ACC112 (cell line): Measurements from ENCODE around the gene BIRC5.

Source experiments
- H2AFZ ChIP-seq: fragments of 200-600 bp; sonication (generic); one replicate; pipeline ENCODE4 v1.6.0; 2017; ENCODE audit warnings: antibody characterized with exemption, low read length; ENCODE audit not compliant: unreplicated experiment
- H3K27ac ChIP-seq: fragments of 200-600 bp; sonication (generic); 2 replicates; pipeline ENCODE4 v1.5.1; 2014; ENCODE audit warnings: low read depth, mild to moderate bottlenecking, antibody characterized with exemption, low read length, moderate library complexity
- H3K27me3 ChIP-seq: fragments of 200-600 bp; sonication (generic); 2 replicates; pipeline ENCODE4 v1.6.1; 2014; ENCODE audit warnings: mild to moderate bottlenecking, antibody characterized with exemption, low read length, moderate library complexity, mixed read lengths; ENCODE audit not compliant: insufficient read depth
- H3K36me3 ChIP-seq: fragments of 200-600 bp; sonication (generic); 2 replicates; pipeline ENCODE4 v1.6.1; 2016; ENCODE audit warnings: mild to moderate bottlenecking, antibody characterized with exemption, low read length, moderate library complexity, mixed read lengths; ENCODE audit not compliant: insufficient read depth
- H3K4me1 ChIP-seq: fragments of 200-600 bp; sonication (generic); one replicate; pipeline ENCODE4 v1.6.1; 2016; ENCODE audit warnings: low read length, mixed read lengths; ENCODE audit not compliant: insufficient read depth, unreplicated experiment, control insufficient read depth
- H3K4me3 ChIP-seq: fragments of 200-600 bp; sonication (generic); 2 replicates; pipeline ENCODE4 v1.5.1; 2014; ENCODE audit warnings: mild to moderate bottlenecking, low read depth, low read length
- H3K79me2 ChIP-seq: fragments of 200-600 bp; sonication (generic); one replicate; pipeline ENCODE4 v1.6.0; 2016; ENCODE audit warnings: low read length; ENCODE audit not compliant: control insufficient read depth, unreplicated experiment, insufficient read depth

The BIRC5 gene

DNA sequence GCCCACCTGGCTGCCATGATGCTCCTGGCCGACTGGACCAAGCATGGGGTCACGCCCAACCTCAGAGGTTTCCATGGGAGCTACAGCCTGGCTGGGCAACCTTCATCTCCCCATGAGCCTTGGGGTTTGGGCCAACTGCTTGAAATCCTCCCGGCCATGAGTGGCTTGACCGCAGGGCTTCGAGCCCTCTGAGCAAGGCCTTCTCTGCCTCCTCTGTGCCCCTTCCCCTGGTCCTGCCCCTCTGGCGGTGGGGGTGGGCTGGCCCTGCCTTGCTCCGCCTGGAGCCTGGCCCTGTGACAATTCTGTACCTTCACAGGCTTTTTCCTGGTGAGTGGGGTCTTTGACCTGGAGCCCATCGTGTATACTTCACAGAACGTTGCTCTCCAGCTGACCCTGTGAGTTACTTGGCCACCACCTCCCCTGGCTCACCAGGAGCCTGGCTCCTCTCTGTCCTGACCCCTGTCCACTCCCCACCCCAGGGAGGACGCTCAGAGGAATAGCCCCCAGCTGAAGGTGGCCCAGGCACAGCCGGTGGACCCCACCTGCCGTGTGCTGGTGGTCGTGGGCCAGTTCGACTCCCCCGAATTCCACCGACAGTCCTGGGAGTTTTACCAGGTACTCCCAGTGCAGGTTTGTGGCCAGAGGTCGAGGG is 8.8 kb upstream of the BIRC5 start:
- no peak overlapping the region for H2AFZ ChIP-seq

DNA sequence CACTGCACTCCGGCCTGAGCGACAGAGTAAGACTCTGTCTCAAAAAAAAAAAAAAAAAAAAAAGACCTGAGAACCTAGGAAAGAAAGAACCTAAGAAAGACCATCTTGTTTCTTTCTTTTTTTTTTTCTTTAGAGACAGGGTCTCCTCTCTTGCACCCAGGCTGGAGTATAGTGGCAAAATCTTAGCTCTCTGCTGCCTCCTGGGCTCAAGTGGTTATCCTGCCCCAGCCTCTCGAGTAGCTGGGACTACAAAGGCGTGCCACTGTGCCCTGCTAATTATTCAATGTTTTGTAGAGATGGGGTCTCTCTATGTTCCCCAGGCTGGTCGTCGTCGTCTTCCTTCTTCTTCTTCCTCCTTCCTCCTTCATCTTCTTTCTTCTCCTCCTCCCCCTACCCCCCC is 7.8 kb upstream of the BIRC5 start:
- Histone ChIP-seq H3K36me3 (no peaks in the 10 kb centered on the region), H3K27ac (no peak overlapping the region), H3K4me1 (no peaks in the 10 kb centered on the region), H3K79me2 (no peaks in the 10 kb centered on the region), H3K4me3 (no peak overlapping the region), H3K27me3 (no peaks in the 10 kb centered on the region), H2AFZ (no peak overlapping the region)

More for the DNA sequence above, 8.8 kb upstream of the BIRC5 start:
- Histone ChIP-seq H3K27me3 (no peaks in the 10 kb centered on the region), H3K4me1 (no peaks in the 10 kb centered on the region), H3K79me2 (peaks cover 4% of the 10 kb centered on the region), H3K27ac (no peak overlapping the region), H3K36me3 (no peaks in the 10 kb centered on the region), H3K4me3 (no peak overlapping the region)

DNA sequence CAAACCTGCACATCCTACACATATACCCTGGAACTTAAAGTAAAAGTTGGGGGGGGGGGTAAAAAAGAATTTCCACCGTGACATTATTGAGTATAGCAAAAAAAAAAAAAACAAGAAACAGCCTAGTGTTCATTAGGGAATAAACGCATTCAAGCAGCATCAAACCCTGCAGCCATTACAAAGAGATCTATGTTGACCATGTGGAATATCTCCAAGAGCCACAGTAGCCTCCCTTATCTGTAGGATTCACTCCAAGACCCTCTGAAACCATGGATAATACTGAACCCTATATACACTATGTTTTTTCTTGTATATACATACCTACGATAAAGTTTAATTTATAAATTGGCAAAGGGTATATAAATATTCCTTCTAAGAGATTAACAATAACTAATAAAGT is 5.6 kb upstream of the BIRC5 start:
- Histone ChIP-seq H3K36me3 (no peaks in the 10 kb centered on the region), H3K27ac (no peak overlapping the region), H3K4me3 (no peak overlapping the region), H3K4me1 (no peaks in the 10 kb centered on the region), H3K79me2 (no peaks in the 10 kb centered on the region), H2AFZ (no peak overlapping the region), H3K27me3 (no peaks in the 10 kb centered on the region)

DNA sequence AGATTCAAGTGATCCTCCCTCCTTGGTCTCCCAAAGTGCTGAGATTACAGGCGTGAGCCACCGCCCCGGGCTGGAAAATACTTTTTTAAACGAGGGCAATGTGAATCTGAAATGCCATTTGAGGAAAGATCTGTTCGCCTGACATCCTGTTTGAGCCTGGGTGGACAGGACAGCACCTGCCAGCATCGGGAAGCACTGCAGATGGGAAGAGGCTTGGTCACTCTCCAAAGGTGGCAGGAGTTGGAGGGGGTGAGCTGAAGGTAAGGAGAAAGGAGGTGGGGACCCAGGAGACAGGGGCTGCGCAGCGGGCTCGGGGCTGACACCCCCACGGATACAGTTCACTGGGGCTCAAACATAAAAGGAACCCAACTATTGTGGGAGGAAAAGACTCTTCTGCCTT is 3.9 kb upstream of the BIRC5 start:
- no peaks in the 10 kb centered on the region for H3K27me3 ChIP-seq
- no peak overlapping the region for H3K4me3 ChIP-seq
- H3K36me3 ChIP-seq = no peaks in the 10 kb centered on the region
- H2AFZ ChIP-seq = no peak overlapping the region
- H3K79me2 ChIP-seq = peaks cover 11% of the 10 kb centered on the region
- H3K27ac ChIP-seq = no peak overlapping the region
- no peaks in the 10 kb centered on the region for H3K4me1 ChIP-seq

DNA sequence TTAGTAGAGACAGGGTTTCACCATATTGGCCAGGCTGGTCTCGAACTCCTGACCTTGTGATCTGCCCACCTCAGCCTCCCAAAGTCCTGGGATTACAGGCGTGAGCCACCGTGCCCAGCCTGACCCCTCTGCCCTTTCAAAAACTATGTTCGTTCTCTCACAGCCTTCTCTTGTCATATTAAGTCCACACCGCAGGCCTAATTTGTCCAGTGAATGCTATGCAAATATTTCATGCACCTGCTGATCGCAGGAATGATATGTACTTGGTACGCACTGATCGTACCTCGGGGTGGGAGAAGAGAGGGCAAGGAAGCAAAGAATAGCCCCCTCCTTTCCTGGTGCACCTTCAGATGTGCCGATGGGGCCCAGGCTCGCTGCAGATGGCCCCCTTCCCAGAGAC is 3.0 kb upstream of the BIRC5 start:
- Histone ChIP-seq H2AFZ (no peak overlapping the region), H3K4me1 (peaks cover 8% of the 10 kb centered on the region), H3K4me3 (no peak overlapping the region), H3K79me2 (peaks cover 20% of the 10 kb centered on the region), H3K27me3 (no peaks in the 10 kb centered on the region), H3K27ac (no peak overlapping the region), H3K36me3 (no peaks in the 10 kb centered on the region)

DNA sequence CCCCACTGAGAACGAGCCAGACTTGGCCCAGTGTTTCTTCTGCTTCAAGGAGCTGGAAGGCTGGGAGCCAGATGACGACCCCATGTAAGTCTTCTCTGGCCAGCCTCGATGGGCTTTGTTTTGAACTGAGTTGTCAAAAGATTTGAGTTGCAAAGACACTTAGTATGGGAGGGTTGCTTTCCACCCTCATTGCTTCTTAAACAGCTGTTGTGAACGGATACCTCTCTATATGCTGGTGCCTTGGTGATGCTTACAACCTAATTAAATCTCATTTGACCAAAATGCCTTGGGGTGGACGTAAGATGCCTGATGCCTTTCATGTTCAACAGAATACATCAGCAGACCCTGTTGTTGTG is 631 bp downstream of the BIRC5 start:
- H3K27me3 ChIP-seq = no peaks in the 10 kb centered on the region
- peaks cover 38% of the 10 kb centered on the region for H3K79me2 ChIP-seq
- peak overlapping the region; percentile 67 for H3K27ac ChIP-seq
- H3K4me3 ChIP-seq = peak overlapping the region; percentile 91
- peaks cover 2% of the 10 kb centered on the region; the same call in 1 of the 2 replicates for H3K36me3 ChIP-seq
- H2AFZ ChIP-seq = peak overlapping the region; percentile 79
- peaks cover 12% of the 10 kb centered on the region for H3K4me1 ChIP-seq

DNA sequence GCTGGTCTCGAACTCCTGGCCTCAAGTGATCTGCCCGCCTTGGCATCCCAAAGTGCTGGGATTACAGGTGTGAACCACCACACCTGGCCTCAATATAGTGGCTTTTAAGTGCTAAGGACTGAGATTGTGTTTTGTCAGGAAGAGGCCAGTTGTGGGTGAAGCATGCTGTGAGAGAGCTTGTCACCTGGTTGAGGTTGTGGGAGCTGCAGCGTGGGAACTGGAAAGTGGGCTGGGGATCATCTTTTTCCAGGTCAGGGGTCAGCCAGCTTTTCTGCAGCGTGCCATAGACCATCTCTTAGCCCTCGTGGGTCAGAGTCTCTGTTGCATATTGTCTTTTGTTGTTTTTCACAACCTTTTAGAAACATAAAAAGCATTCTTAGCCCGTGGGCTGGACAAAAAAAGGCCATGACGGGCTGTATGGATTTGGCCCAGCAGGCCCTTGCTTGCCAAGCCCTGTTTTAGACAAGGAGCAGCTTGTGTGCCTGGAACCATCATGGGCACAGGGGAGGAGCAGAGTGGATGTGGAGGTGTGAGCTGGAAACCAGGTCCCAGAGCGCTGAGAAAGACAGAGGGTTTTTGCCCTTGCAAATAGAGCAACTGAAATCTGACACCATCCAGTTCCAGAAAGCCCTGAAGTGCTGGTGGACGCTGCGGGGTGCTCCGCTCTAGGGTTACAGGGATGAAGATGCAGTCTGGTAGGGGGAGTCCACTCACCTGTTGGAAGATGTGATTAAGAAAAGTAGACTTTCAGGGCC is 5.5 kb downstream of the BIRC5 start:
- Histone ChIP-seq H3K27ac (no peak overlapping the region), H3K36me3 (peaks cover 4% of the 10 kb centered on the region; the same call in 1 of the 2 replicates), H3K27me3 (no peaks in the 10 kb centered on the region), H3K4me3 (no peak overlapping the region), H2AFZ (no peak overlapping the region), H3K79me2 (peaks cover 35% of the 10 kb centered on the region), H3K4me1 (peaks cover 12% of the 10 kb centered on the region)

DNA sequence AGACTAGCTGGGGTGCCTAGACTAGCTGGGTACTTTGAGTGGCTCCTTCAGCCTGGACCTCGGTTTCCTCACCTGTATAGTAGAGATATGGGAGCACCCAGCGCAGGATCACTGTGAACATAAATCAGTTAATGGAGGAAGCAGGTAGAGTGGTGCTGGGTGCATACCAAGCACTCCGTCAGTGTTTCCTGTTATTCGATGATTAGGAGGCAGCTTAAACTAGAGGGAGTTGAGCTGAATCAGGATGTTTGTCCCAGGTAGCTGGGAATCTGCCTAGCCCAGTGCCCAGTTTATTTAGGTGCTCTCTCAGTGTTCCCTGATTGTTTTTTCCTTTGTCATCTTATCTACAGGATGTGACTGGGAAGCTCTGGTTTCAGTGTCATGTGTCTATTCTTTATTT is 9.0 kb downstream of the BIRC5 start:
- no peaks in the 10 kb centered on the region for H3K4me1 ChIP-seq
- H3K36me3 ChIP-seq = peaks cover 4% of the 10 kb centered on the region; the same call in 1 of the 2 replicates
- H3K79me2 ChIP-seq = peaks cover 11% of the 10 kb centered on the region
- no peak overlapping the region for H3K4me3 ChIP-seq
- no peaks in the 10 kb centered on the region for H3K27me3 ChIP-seq
- H2AFZ ChIP-seq = no peak overlapping the region
- no peak overlapping the region for H3K27ac ChIP-seq

DNA sequence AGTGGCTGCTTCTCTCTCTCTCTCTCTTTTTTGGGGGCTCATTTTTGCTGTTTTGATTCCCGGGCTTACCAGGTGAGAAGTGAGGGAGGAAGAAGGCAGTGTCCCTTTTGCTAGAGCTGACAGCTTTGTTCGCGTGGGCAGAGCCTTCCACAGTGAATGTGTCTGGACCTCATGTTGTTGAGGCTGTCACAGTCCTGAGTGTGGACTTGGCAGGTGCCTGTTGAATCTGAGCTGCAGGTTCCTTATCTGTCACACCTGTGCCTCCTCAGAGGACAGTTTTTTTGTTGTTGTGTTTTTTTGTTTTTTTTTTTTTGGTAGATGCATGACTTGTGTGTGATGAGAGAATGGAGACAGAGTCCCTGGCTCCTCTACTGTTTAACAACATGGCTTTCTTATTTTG is 9.7 kb downstream of the BIRC5 start:
- H3K27ac ChIP-seq = no peak overlapping the region
- H2AFZ ChIP-seq = no peak overlapping the region
- peaks cover 10% of the 10 kb centered on the region for H3K79me2 ChIP-seq
- no peak overlapping the region for H3K4me3 ChIP-seq
- H3K27me3 ChIP-seq = no peaks in the 10 kb centered on the region
- no peaks in the 10 kb centered on the region for H3K4me1 ChIP-seq
- H3K36me3 ChIP-seq = peaks cover 4% of the 10 kb centered on the region; the same call in 1 of the 2 replicates

DNA sequence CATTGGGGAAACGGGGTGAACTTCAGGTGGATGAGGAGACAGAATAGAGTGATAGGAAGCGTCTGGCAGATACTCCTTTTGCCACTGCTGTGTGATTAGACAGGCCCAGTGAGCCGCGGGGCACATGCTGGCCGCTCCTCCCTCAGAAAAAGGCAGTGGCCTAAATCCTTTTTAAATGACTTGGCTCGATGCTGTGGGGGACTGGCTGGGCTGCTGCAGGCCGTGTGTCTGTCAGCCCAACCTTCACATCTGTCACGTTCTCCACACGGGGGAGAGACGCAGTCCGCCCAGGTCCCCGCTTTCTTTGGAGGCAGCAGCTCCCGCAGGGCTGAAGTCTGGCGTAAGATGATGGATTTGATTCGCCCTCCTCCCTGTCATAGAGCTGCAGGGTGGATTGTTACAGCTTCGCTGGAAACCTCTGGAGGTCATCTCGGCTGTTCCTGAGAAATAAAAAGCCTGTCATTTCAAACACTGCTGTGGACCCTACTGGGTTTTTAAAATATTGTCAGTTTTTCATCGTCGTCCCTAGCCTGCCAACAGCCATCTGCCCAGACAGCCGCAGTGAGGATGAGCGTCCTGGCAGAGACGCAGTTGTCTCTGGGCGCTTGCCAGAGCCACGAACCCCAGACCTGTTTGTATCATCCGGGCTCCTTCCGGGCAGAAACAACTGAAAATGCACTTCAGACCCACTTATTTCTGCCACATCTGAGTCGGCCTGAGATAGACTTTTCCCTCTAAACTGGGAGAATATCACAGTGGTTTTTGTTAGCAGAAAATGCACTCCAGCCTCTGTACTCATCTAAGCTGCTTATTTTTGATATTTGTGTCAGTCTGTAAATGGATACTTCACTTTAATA is 10.4 kb downstream of the BIRC5 start:
- Histone ChIP-seq H3K27ac (no peak overlapping the region), H3K4me3 (no peak overlapping the region), H3K79me2 (peaks cover 5% of the 10 kb centered on the region), H3K36me3 (peaks cover 4% of the 10 kb centered on the region; the same call in 1 of the 2 replicates), H2AFZ (no peak overlapping the region), H3K4me1 (no peaks in the 10 kb centered on the region), H3K27me3 (no peaks in the 10 kb centered on the region)
